PC-9 (cell line): ENCODE measurements around the gene KNCN. TPM values are rescaled to one million over a fixed set of nuclear protein-coding genes. Genes with fewer than 3 reads are reported as not detected.

Source experiments
- BruUV-seq: library from RNA; stranded (reverse); fragments of 400-500 nt; replicated peaks from 2 replicates; lab custom pipeline; 2021; lab: Mats Ljungman, UMichigan
- CTCF ChIA-PET: fragments of 300-600 bp; sonication (Branson Sonifier 250); formaldehyde crosslinking; loops from one replicate; lab custom pipeline; 2022; ENCODE audit warnings: antibody characterized with exemption; lab: Charles Lee
- POLR2A ChIA-PET: fragments of 300-600 bp; sonication (Branson Sonifier 250); formaldehyde crosslinking; loops from one replicate; lab custom pipeline; 2022; ENCODE audit warnings: antibody characterized with exemption; ENCODE audit not compliant: unreplicated experiment; lab: Charles Lee
- DNase-seq, 2 experiments: peaks; one replicate each; pipeline versions ENCODE4 v3.0.0 to v3.0.0-alpha.2; 2015 to 2022; ENCODE audit warnings: mixed read lengths in 1 of 2
- H2AFZ ChIP-seq: fragments of 200-600 bp; sonication (generic); 2 replicates; pipeline ENCODE4 v1.8.1; 2017; ENCODE audit warnings: antibody characterized with exemption
- H3F3A ChIP-seq: fragments of 200-600 bp; sonication (generic); 2 replicates; pipeline ENCODE4 v1.8.1; 2017; ENCODE audit warnings: antibody characterized with exemption, mild to moderate bottlenecking, low read depth; ENCODE audit not compliant: insufficient read depth
- H3K27ac ChIP-seq: fragments of 200-600 bp; sonication (generic); 2 replicates; pipeline ENCODE4 v1.6.1; 2016; ENCODE audit warnings: mixed run types
- H3K27me3 ChIP-seq: fragments of 200-600 bp; sonication (generic); 2 replicates; pipeline ENCODE4 v1.6.1; 2016; ENCODE audit warnings: low read depth, mixed run types; ENCODE audit not compliant: insufficient read depth
- H3K36me3 ChIP-seq: fragments of 200-600 bp; sonication (generic); 2 replicates; pipeline ENCODE4 v1.6.1; 2016; ENCODE audit warnings: low read depth, mixed run types
- H3K4me1 ChIP-seq: fragments of 200-600 bp; sonication (generic); replicated peaks from 2 replicates; pipeline ENCODE4 v1.6.1; 2016; ENCODE audit warnings: mixed run types; ENCODE audit not compliant: insufficient read depth
- H3K4me2 ChIP-seq: fragments of 200-600 bp; sonication (generic); 2 replicates; pipeline ENCODE4 v1.6.1; 2017; ENCODE audit warnings: mixed run types
- H3K4me3 ChIP-seq: fragments of 200-600 bp; sonication (generic); 2 replicates; pipeline ENCODE4 v1.6.1; 2016; ENCODE audit warnings: mixed run types
- H3K79me2 ChIP-seq: fragments of 200-600 bp; sonication (generic); 2 replicates; pipeline ENCODE4 v1.6.1; 2017; ENCODE audit warnings: low read depth, mixed run types
- H3K9me2 ChIP-seq: fragments of 200-600 bp; sonication (generic); 2 replicates; pipeline ENCODE4 v1.8.1; 2017; ENCODE audit warnings: mild to moderate bottlenecking; ENCODE audit not compliant: insufficient read depth
- H3K9me3 ChIP-seq: fragments of 200-600 bp; sonication (generic); 2 replicates; pipeline ENCODE4 v1.8.1; 2016; ENCODE audit warnings: low read depth; ENCODE audit not compliant: insufficient read depth
- H4K20me1 ChIP-seq: fragments of 200-600 bp; sonication (generic); 2 replicates; pipeline ENCODE4 v1.8.1; 2017; ENCODE audit not compliant: insufficient read depth
- EZH2 ChIP-seq: fragments of 200-600 bp; sonication (generic); IDR thresholded peaks from 2 replicates; pipeline ENCODE4 v1.8.0; 2017; ENCODE audit warnings: antibody characterized with exemption, low read depth
- intact Hi-C: fragments of 100-400 bp; cut with micrococcal nuclease; formaldehyde crosslinking; loops from one replicate; pipeline ENCODE4 v1.10.0; 2022; ENCODE audit not compliant: unreplicated experiment
- total RNA-seq: library from RNA; stranded (reverse); gene quantifications from 2 replicates; pipeline ENCODE4 v1.2.3, GENCODE V29; 2021
- TF ChIP-seq, protein P1 (sequence below): fragments of 200-600 bp; sonication (generic); conservative IDR thresholded peaks from 2 replicates; pipeline ENCODE4 v1.6.1; 2017; ENCODE audit warnings: mixed run types, antibody characterized with exemption, mild to moderate bottlenecking, moderate library complexity

Gene KNCN
- total RNA-seq, 1 experiment from 2014 or later: not detected

DNA sequence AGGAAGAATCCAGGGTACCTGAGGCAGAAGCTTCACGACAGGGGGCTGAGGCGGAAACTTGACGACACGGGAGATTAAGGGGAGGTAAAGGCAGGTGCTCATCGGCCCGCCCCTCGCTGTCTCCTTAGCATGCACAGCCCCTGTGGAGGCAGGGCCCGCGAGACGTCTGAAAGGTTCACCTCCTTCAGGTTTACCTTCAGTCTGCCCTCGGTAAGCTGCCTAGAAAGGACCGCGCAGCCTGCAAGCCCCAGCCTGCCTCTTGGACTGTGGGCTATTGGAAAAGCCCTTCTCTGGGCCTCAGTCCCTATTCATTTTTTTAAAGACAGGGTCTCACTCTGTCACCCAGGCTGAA lies 28.5 kb downstream of the KNCN start:
- BruUV-seq: no TSS peak
- no peak for DNase-seq
- Histone ChIP-seq H3K4me1 (peaks cover 65% of the 10 kb centered on the region), H3K36me3 (no peaks in the 10 kb centered on the region), H3K4me2 (peak overlapping the region; percentile 80), H3F3A (peaks cover 38% of the 10 kb centered on the region), H2AFZ (no peak overlapping the region), H3K27ac (peak overlapping the region; percentile 65), H3K27me3 (no peaks in the 10 kb centered on the region), H3K4me3 (no peak overlapping the region), H4K20me1 (no peaks in the 10 kb centered on the region), H3K9me2 (no peaks in the 10 kb centered on the region), H3K79me2 (no peaks in the 10 kb centered on the region), H3K9me3 (no peaks in the 10 kb centered on the region)
- TF ChIP-seq, protein P1, sequence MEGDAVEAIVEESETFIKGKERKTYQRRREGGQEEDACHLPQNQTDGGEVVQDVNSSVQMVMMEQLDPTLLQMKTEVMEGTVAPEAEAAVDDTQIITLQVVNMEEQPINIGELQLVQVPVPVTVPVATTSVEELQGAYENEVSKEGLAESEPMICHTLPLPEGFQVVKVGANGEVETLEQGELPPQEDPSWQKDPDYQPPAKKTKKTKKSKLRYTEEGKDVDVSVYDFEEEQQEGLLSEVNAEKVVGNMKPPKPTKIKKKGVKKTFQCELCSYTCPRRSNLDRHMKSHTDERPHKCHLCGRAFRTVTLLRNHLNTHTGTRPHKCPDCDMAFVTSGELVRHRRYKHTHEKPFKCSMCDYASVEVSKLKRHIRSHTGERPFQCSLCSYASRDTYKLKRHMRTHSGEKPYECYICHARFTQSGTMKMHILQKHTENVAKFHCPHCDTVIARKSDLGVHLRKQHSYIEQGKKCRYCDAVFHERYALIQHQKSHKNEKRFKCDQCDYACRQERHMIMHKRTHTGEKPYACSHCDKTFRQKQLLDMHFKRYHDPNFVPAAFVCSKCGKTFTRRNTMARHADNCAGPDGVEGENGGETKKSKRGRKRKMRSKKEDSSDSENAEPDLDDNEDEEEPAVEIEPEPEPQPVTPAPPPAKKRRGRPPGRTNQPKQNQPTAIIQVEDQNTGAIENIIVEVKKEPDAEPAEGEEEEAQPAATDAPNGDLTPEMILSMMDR: no peak
- TF ChIP-seq EZH2: no peak
- intact Hi-C loops: loop anchor here (5.0 kb wide), 1 partner anchor 191 kb away; no protein-coding TSS in a partner anchor
- ChIA-PET CTCF (interaction anchor here (1.0 kb wide), 1 partner anchor 35 kb away, joined by 3 read pairs; no protein-coding TSS in a partner anchor), POLR2A (interaction anchor here (0.6 to 0.7 kb wide), 2 partner anchors 78 to 88 kb away, joined by 4 to 8 read pairs; no protein-coding TSS in a partner anchor)

DNA sequence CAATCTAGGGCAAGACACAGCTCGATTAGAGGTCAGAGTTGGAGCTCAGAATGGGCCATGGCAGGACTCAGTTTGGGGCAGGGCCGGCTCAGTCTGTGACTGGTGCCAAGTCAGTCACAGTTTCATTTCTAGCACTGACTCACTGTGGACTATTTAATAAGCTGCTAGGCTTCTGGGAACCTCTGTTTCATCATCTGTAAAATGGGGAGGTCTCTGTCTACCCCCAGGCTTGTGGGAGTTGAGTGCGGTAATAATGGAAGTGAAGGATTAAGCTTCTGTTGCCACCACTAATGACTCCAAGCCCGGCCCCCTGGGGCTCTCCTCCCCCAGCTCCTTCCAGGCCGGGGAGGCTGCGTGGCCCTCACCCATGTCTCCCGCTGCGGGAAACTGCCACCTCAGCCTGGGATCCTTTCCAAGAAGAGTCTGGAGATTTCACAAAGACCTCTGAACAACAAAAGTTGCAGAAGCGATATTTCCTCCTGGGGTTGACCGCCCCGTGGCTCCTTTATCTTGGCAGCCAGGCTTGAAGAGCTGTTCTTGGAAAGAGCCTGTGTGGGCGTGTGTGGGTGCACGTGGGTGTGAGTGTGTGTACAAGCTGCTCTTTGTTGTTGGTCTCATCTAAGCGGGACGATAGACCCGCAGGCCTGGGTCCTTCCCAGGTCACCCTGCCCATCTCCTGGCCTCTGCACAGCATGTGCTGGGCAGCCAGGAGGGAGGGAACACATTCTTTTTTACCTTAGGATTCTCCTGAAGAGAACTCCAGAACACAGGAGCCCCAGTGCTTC lies 29.1 kb downstream of the KNCN start:
- ChIA-PET CTCF (interaction anchor here (0.5 kb wide), 1 partner anchor 83 kb away, joined by 5 read pairs; no protein-coding TSS in a partner anchor), POLR2A (interaction anchor here (0.6 to 0.7 kb wide), 3 partner anchors 34 to 88 kb away, joined by 3 to 8 read pairs (median 4); no protein-coding TSS in a partner anchor)
- Histone ChIP-seq H3K4me1 (peaks cover 65% of the 10 kb centered on the region), H3K9me3 (no peaks in the 10 kb centered on the region), H2AFZ (peak overlapping the region; percentile 21; the same call in 1 of the 2 replicates), H3K27me3 (no peaks in the 10 kb centered on the region), H3F3A (peaks cover 43% of the 10 kb centered on the region), H4K20me1 (no peaks in the 10 kb centered on the region), H3K9me2 (no peaks in the 10 kb centered on the region), H3K36me3 (no peaks in the 10 kb centered on the region), H3K4me2 (peak overlapping the region; percentile 80), H3K27ac (peak overlapping the region; percentile 65), H3K4me3 (no peak overlapping the region; the same call in 1 of the 2 replicates), H3K79me2 (no peaks in the 10 kb centered on the region)
- no TSS peak for BruUV-seq
- DNase-seq: peak; percentile 81 to 85
- TF ChIP-seq, protein P1: no peak
- TF ChIP-seq EZH2: no peak
- intact Hi-C loops: loop anchor here (5.0 kb wide), 1 partner anchor 190 kb away; no protein-coding TSS in a partner anchor

DNA sequence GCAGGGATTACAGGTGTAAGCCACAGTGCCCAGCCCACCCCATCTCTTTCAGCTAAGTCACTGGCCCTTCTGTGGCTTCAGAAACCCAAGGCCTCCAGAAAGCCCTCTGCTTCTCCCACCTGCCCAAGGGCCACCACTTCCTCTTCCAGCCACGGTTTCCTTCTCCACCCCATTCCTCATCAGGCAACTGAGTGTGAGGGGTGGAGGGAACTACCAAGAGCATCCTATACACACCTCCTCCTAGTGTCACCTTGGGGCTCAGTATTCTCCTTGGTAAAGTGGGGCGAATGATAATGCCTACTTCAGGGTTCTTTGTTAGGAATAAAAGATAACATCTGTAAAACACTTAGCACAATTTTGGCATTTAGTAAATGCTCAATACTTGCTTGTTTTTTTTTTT lies 30.0 kb downstream of the KNCN start:
- DNase-seq: no peak
- H3K9me3 ChIP-seq: no peaks in the 10 kb centered on the region
- H2AFZ ChIP-seq: no peak overlapping the region
- ChIA-PET CTCF (no interaction called here), POLR2A (no interaction called here)
- H3K4me3 ChIP-seq: no peak overlapping the region
- H3K79me2 ChIP-seq: no peaks in the 10 kb centered on the region
- H3K36me3 ChIP-seq: no peaks in the 10 kb centered on the region
- no peaks in the 10 kb centered on the region for H3K27me3 ChIP-seq
- H3K4me2 ChIP-seq: peak overlapping the region; percentile 80; the same call in 1 of the 2 replicates
- BruUV-seq: no TSS peak
- H3K9me2 ChIP-seq: no peaks in the 10 kb centered on the region
- H4K20me1 ChIP-seq: no peaks in the 10 kb centered on the region
- H3K27ac ChIP-seq: peak overlapping the region; percentile 65
- H3K4me1 ChIP-seq: peaks cover 72% of the 10 kb centered on the region
- intact Hi-C loops: loop anchor here (2.0 to 5.0 kb wide), 2 partner anchors 89 to 189 kb away; no protein-coding TSS in a partner anchor
- H3F3A ChIP-seq: peaks cover 47% of the 10 kb centered on the region
- TF ChIP-seq, protein P1: no peak
- TF ChIP-seq EZH2: no peak
